ENCODE results near the gene SYNE1. TPM values are rescaled to one million over a fixed set of nuclear protein-coding genes. Genes with fewer than 3 reads are reported as not detected.

SYNE1 gene
- total RNA-seq, 1 experiment from 2014 or later: 6.5 TPM

DNA sequence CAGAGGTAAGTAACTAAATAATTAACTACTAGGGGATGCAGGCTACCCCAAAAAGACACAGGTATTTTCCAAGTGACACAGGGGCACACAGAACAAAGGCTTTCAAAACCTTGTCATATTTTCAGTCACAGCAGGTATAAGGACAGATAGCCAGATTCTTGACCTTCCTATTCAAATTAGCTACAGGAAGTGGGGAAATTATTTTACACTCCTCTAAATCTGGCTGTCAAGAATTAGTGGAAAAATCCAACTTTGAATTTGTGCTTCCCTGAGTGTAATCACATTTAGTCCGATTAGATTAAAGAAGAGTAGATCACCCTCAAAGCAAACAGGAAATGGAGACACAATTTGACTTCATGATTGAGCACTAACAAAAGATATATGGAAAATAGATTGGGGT, 60.6 kb downstream of the SYNE1 start (continued):
- TF ChIP-seq, protein P1, sequence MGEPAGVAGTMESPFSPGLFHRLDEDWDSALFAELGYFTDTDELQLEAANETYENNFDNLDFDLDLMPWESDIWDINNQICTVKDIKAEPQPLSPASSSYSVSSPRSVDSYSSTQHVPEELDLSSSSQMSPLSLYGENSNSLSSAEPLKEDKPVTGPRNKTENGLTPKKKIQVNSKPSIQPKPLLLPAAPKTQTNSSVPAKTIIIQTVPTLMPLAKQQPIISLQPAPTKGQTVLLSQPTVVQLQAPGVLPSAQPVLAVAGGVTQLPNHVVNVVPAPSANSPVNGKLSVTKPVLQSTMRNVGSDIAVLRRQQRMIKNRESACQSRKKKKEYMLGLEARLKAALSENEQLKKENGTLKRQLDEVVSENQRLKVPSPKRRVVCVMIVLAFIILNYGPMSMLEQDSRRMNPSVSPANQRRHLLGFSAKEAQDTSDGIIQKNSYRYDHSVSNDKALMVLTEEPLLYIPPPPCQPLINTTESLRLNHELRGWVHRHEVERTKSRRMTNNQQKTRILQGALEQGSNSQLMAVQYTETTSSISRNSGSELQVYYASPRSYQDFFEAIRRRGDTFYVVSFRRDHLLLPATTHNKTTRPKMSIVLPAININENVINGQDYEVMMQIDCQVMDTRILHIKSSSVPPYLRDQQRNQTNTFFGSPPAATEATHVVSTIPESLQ (CRISPR knock-in tag; IDR thresholded peaks at IDR 0.05): no peak
- TF ChIP-seq ZNF232 (CRISPR knock-in tag; IDR thresholded peaks at IDR 0.05): no peak
- TF ChIP-seq, protein P2, sequence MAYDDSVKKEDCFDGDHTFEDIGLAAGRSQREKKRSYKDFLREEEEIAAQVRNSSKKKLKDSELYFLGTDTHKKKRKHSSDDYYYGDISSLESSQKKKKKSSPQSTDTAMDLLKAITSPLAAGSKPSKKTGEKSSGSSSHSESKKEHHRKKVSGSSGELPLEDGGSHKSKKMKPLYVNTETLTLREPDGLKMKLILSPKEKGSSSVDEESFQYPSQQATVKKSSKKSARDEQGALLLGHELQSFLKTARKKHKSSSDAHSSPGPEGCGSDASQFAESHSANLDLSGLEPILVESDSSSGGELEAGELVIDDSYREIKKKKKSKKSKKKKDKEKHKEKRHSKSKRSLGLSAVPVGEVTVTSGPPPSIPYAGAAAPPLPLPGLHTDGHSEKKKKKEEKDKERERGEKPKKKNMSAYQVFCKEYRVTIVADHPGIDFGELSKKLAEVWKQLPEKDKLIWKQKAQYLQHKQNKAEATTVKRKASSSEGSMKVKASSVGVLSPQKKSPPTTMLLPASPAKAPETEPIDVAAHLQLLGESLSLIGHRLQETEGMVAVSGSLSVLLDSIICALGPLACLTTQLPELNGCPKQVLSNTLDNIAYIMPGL (CRISPR knock-in tag; IDR thresholded peaks at IDR 0.05): no peak
- TF ChIP-seq, protein P3, sequence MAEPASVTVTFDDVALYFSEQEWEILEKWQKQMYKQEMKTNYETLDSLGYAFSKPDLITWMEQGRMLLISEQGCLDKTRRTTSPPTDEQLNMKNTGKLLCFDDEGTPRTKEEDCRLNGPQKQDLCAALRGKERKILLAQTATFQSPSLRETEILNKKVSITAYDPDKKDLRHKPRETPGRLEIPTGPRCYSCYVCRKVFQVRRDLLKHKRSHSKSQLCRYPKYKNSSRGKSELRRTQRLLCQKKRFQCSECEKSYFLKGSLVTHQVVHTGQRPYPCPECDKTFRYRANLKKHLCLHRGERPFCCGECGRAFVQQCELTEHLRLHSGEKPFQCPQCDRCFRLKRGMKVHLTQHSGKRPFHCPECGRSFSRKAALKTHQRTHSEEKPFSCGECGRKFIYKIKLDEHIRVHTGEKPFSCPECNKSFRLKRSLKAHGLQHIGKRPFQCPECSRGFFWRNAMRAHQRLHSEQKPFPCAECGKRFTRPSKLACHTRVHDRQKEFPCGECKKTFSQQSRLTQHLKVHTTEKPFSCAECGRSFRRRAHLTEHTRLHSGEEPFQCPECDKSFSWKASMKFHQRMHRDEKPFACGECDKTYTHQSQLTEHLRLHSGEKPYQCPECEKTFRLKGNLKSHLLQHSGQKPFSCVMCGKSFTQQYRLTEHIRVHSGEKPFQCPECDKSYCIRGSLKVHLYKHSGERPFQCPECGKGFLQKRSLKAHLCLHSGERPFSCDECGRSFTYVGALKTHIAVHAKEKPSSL (CRISPR knock-in tag; conservative IDR thresholded peaks at IDR 0.05): no peak
- TF ChIP-seq NFE2L1 (CRISPR knock-in tag; IDR thresholded peaks at IDR 0.05): no peak
- TF ChIP-seq FOXK1 (CRISPR knock-in tag; IDR thresholded peaks at IDR 0.05): no peak
- no peak for TF ChIP-seq ZNF219 (CRISPR knock-in tag; IDR thresholded peaks at IDR 0.05; ENCODE audit: borderline replicate concordance)
- TF ChIP-seq, protein P4, sequence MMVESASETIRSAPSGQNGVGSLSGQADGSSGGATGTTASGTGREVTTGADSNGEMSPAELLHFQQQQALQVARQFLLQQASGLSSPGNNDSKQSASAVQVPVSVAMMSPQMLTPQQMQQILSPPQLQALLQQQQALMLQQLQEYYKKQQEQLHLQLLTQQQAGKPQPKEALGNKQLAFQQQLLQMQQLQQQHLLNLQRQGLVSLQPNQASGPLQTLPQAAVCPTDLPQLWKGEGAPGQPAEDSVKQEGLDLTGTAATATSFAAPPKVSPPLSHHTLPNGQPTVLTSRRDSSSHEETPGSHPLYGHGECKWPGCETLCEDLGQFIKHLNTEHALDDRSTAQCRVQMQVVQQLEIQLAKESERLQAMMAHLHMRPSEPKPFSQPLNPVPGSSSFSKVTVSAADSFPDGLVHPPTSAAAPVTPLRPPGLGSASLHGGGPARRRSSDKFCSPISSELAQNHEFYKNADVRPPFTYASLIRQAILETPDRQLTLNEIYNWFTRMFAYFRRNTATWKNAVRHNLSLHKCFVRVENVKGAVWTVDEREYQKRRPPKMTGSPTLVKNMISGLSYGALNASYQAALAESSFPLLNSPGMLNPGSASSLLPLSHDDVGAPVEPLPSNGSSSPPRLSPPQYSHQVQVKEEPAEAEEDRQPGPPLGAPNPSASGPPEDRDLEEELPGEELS (CRISPR knock-in tag; IDR thresholded peaks at IDR 0.05): no peak
- TF ChIP-seq, protein P5, sequence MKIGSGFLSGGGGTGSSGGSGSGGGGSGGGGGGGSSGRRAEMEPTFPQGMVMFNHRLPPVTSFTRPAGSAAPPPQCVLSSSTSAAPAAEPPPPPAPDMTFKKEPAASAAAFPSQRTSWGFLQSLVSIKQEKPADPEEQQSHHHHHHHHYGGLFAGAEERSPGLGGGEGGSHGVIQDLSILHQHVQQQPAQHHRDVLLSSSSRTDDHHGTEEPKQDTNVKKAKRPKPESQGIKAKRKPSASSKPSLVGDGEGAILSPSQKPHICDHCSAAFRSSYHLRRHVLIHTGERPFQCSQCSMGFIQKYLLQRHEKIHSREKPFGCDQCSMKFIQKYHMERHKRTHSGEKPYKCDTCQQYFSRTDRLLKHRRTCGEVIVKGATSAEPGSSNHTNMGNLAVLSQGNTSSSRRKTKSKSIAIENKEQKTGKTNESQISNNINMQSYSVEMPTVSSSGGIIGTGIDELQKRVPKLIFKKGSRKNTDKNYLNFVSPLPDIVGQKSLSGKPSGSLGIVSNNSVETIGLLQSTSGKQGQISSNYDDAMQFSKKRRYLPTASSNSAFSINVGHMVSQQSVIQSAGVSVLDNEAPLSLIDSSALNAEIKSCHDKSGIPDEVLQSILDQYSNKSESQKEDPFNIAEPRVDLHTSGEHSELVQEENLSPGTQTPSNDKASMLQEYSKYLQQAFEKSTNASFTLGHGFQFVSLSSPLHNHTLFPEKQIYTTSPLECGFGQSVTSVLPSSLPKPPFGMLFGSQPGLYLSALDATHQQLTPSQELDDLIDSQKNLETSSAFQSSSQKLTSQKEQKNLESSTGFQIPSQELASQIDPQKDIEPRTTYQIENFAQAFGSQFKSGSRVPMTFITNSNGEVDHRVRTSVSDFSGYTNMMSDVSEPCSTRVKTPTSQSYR (CRISPR knock-in tag; IDR thresholded peaks at IDR 0.05): no peak
- no peak for TF ChIP-seq ZNF138 (CRISPR knock-in tag; conservative IDR thresholded peaks at IDR 0.05)
- TF ChIP-seq HMGA2 (CRISPR knock-in tag; IDR thresholded peaks at IDR 0.05): no peak

DNA sequence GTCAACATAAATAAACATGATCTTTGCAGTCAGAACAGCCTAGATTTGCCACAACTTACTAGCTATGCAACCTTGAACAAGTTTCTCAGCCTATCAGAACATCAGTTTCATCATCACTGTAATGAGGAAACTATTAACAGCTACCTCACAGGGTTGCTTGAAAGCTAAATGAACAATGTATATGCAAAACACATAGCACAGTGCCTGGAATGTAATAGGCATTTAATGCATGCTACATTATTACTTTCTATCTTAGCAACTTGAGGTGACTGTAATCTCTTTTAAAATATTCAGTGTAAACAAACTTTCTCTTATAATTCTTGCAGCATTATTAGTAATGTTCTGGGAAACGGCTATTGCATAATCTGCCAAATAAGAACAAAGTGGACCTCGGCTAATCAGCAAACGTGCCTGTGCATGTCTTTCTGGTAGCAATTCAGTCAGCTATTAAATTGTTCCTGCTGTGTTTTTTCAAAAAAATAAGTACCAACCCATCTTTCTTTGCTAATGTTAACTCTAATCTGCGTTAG, 61.5 kb downstream of the SYNE1 start:
- peaks cover 25% of the 10 kb centered on the region for H3K4me1 Mint-ChIP-seq
- POLR2A ChIA-PET: no interaction called here
- CTCF ChIA-PET: interaction anchor here (0.9 kb wide), 1 partner anchor 67 kb away, joined by 4 read pairs; no protein-coding TSS in a partner anchor
- DNase-seq (ENCODE audit: low spot score): no peak
- ATAC-seq: no peak
- H3K36me3 Mint-ChIP-seq: no peaks in the 10 kb centered on the region
- no peaks in the 10 kb centered on the region for H3K27me3 Mint-ChIP-seq (ENCODE audit: low read depth)
- no peak for TF ChIP-seq HMGA2 (CRISPR knock-in tag; IDR thresholded peaks at IDR 0.05)
- TF ChIP-seq, protein P6, sequence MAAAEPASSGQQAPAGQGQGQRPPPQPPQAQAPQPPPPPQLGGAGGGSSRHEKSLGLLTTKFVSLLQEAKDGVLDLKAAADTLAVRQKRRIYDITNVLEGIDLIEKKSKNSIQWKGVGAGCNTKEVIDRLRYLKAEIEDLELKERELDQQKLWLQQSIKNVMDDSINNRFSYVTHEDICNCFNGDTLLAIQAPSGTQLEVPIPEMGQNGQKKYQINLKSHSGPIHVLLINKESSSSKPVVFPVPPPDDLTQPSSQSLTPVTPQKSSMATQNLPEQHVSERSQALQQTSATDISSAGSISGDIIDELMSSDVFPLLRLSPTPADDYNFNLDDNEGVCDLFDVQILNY (CRISPR knock-in tag; IDR thresholded peaks at IDR 0.05): no peak
- no peaks in the 10 kb centered on the region for H3K9me3 Mint-ChIP-seq
- no peak overlapping the region for H3K4me3 Mint-ChIP-seq
- no peak overlapping the region for H3K27ac Mint-ChIP-seq

Data from WTC11 (cell line).